Measurements from ENCODE around the gene MCAT.
"Not testable (repeated sequence)": the region's sequence is repeated elsewhere in the genome, so short reads cannot be mapped to it uniquely, and the experiment has no call there.

Gene MCAT

GRCh38 chr22:43109511-43109910 lies 33.7 kb downstream of the MCAT start:
- no peak for DNase-seq
- intact Hi-C loops (cut with DNase I) = no loop called here

GRCh38 chr22:43106302-43106701 lies 36.9 kb downstream of the MCAT start:
- intact Hi-C loops (cut with DNase I) = no loop called here
- DNase-seq = no peak

GRCh38 chr22:43104950-43105349 lies 38.2 kb downstream of the MCAT start:
- intact Hi-C loops (cut with DNase I); DNase-seq: not testable (repeated sequence)

GRCh38 chr22:43104056-43104625 lies 39.1 kb downstream of the MCAT start:
- DNase-seq; intact Hi-C loops (cut with DNase I): not testable (repeated sequence)

- intact Hi-C loops (cut with DNase I) = no loop called here
- no peak for DNase-seq
Measured at GRCh38 chr22:43101306-43101705, 41.9 kb downstream of the MCAT start.

- DNase-seq = no peak
- intact Hi-C loops (cut with DNase I) = no loop called here
Measured at GRCh38 chr22:43100225-43100624, 43.0 kb downstream of the MCAT start.

- intact Hi-C loops (cut with DNase I) = no loop called here
- DNase-seq = no peak
Measured at GRCh38 chr22:43099095-43099494, 44.1 kb downstream of the MCAT start.

GRCh38 chr22:43098356-43098755 lies 44.8 kb downstream of the MCAT start:
- no peak for DNase-seq
- intact Hi-C loops (cut with DNase I) = no loop called here

- intact Hi-C loops (cut with DNase I) = no loop called here
- DNase-seq = no peak
Measured at GRCh38 chr22:43096420-43096819, 46.8 kb downstream of the MCAT start.

- no peak for DNase-seq
- intact Hi-C loops (cut with DNase I) = no loop called here
Measured at GRCh38 chr22:43094551-43094950, 48.6 kb downstream of the MCAT start.

- intact Hi-C loops (cut with DNase I) = no loop called here
- no peak for DNase-seq
Measured at GRCh38 chr22:43094085-43094484, 49.1 kb downstream of the MCAT start.

- DNase-seq = no peak
- intact Hi-C loops (cut with DNase I) = no loop called here
Measured at GRCh38 chr22:43092085-43092484, 51.1 kb downstream of the MCAT start.

GRCh38 chr22:43090130-43090789 lies 52.9 kb downstream of the MCAT start:
- intact Hi-C loops (cut with DNase I) = no loop called here
- peak in 40 of 42 donors; percentile 12 to 83 (median 54) for DNase-seq

- peak; percentile 77 to 96 (median 90) for DNase-seq
- intact Hi-C loops (cut with DNase I) = no loop called here
Measured at GRCh38 chr22:43088984-43089717, 54.0 kb downstream of the MCAT start, which contains the start of gene TTLL1. Gene TTLL1 (minus strand): TSS chr22:43089391. CDS start chr22:43075586, 13,805 bp downstream.

GRCh38 chr22:43088627-43088983 lies 54.6 kb downstream of the MCAT start:
- intact Hi-C loops (cut with DNase I) = no loop called here
- DNase-seq = peak in 1 of 42 donors; percentile 38

GRCh38 chr22:43085658-43086606 lies 57.3 kb downstream of the MCAT start:
- DNase-seq = no peak
- intact Hi-C loops (cut with DNase I) = no loop called here

All from head of caudate nucleus (tissue), 42 donors.